MM.1S (cell line): ENCODE results near the gene DBP.

Experiments used
- EZH2 ChIP-seq: fragments of 300-600 bp; sonication (generic); optimal IDR thresholded peaks from 2 replicates; pipeline ENCODE3; 2017; ENCODE audit warnings: low read depth, mild to moderate bottlenecking, antibody characterized with exemption, low read length, mixed read lengths
- TF ChIP-seq, protein P1 (sequence below): fragments of 300-600 bp; sonication (generic); IDR thresholded peaks from 2 replicates; pipeline ENCODE4 v1.5.1; 2016; ENCODE audit warnings: antibody characterized with exemption, low read length, mixed read lengths

DNA sequence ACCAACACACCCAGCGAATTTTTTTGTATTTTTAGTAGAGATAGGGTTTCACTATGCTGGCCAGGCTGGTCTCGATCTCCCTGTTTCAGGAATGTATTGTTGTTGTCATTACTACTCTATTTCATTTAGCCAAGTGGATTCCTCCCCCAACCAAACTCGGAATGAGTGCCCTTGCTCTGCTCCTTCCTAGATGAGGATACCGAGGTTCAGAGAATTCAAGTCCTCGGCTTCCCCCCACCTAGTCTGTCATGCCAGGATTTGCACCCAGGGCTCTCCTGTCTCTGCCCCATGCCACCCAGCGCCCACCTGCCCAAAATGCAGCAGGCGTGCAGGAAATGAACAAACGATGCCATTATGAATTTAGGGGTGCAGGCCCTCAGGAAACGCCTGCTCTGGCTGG, 34.2 kb downstream of the DBP start:
- TF ChIP-seq, protein P1, sequence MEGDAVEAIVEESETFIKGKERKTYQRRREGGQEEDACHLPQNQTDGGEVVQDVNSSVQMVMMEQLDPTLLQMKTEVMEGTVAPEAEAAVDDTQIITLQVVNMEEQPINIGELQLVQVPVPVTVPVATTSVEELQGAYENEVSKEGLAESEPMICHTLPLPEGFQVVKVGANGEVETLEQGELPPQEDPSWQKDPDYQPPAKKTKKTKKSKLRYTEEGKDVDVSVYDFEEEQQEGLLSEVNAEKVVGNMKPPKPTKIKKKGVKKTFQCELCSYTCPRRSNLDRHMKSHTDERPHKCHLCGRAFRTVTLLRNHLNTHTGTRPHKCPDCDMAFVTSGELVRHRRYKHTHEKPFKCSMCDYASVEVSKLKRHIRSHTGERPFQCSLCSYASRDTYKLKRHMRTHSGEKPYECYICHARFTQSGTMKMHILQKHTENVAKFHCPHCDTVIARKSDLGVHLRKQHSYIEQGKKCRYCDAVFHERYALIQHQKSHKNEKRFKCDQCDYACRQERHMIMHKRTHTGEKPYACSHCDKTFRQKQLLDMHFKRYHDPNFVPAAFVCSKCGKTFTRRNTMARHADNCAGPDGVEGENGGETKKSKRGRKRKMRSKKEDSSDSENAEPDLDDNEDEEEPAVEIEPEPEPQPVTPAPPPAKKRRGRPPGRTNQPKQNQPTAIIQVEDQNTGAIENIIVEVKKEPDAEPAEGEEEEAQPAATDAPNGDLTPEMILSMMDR: no peak
- no peak for TF ChIP-seq EZH2
